Dedifferentiated amniotic fluid mesenchymal stem cell (primary cell): Measurements from ENCODE around the gene TOM1L2.
"Not testable (repeated sequence)": the region's sequence is repeated elsewhere in the genome, so short reads cannot be mapped to it uniquely, and the experiment has no call there.

Experiments
- DNase-seq: peaks from one replicate; pipeline ENCODE4 v3.0.0-alpha.2; 2016; ENCODE audit errors: extremely low spot score

The TOM1L2 gene

GRCh38 chr17:17972126-17972951 lies at the start of gene TOM1L2, which contains the start of gene DRC3:
TOM1L2 (minus strand) TSS chr17:17972400; CDS start chr17:17972313, 87 bp downstream.
DRC3 (plus strand) TSS chr17:17972862; CDS start chr17:17977599, 4,737 bp downstream.
- DNase-seq = peak; percentile 100

DNA sequence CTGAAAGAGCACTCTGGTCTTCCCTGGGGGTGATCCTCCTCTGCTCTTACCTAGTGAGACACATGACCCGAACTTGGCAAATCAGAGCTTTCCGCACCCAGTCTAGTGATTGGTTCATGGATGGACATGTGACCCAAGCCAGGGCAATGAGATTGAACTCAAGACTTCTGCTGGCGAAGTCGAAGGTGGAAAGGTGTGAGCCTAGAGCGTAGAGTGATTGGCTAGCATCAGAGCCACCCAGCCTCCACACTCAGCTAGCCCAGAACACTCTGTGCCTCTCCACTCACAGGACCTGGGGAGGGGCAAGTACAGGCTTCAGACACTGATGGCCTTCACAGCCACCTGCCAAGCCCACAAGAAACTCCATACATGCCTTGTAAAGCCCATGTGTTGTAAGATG lies 49.2 kb upstream of the TOM1L2 start:
- no peak for DNase-seq

DNA sequence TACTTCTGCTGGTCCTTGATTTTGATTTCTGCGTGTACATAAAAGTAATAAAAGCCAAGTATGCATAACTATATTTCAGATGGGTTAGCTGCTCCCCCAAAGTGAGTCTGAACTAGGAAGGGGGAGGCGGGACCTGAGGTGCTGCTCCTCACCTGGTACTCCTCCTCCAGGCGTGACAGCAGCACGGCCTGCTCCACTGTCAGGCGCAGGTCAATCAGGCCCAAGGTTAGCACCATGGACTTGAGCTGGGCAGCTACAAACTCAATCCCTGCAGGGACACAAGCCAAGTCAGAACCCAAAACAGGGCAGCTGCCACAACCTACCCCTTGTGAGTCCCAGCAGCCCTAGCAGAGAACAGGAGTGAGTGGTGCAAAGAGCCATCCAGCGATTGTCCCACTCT lies 48.8 kb upstream of the TOM1L2 start:
- no peak for DNase-seq

DNA sequence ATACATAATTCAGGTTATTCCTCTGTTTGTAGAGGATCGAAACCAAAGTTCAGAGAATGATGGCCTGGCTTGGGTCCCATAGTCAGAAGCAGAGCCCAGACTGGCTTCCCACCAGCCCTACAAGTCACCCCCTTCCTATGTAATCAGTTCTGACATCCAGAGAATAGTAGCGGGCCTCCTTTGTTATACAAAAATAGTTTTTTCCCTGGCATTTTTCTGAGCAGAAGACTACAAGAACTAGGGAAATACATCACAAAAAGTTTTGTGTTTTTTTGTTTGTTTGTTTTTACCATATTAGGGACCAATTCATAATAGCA lies 47.6 kb upstream of the TOM1L2 start:
- no peak for DNase-seq

GRCh38 chr17:18018411-18018921 lies 46.3 kb upstream of the TOM1L2 start:
- DNase-seq = no peak

- no peak for DNase-seq
Measured at GRCh38 chr17:18017958-18018357, 45.8 kb upstream of the TOM1L2 start.

- DNase-seq = no peak
Measured at GRCh38 chr17:18016426-18016825, 44.2 kb upstream of the TOM1L2 start.

GRCh38 chr17:18015593-18015992 lies 43.4 kb upstream of the TOM1L2 start:
- DNase-seq = no peak

- no peak for DNase-seq
Measured at GRCh38 chr17:18014006-18014405, 41.8 kb upstream of the TOM1L2 start.

- no peak for DNase-seq
Measured at GRCh38 chr17:18011286-18011685, 39.1 kb upstream of the TOM1L2 start.

- DNase-seq = no peak
Measured at GRCh38 chr17:18009609-18010420, 37.6 kb upstream of the TOM1L2 start.

- DNase-seq = peak; percentile 22
Measured at GRCh38 chr17:18008496-18009268, 36.5 kb upstream of the TOM1L2 start.

- no peak for DNase-seq
Measured at GRCh38 chr17:18006495-18007239, 34.5 kb upstream of the TOM1L2 start.

- no peak for DNase-seq
Measured at GRCh38 chr17:18005496-18005895, 33.3 kb upstream of the TOM1L2 start.

- DNase-seq = no peak
Measured at GRCh38 chr17:18004884-18005305, 32.7 kb upstream of the TOM1L2 start.

DNA sequence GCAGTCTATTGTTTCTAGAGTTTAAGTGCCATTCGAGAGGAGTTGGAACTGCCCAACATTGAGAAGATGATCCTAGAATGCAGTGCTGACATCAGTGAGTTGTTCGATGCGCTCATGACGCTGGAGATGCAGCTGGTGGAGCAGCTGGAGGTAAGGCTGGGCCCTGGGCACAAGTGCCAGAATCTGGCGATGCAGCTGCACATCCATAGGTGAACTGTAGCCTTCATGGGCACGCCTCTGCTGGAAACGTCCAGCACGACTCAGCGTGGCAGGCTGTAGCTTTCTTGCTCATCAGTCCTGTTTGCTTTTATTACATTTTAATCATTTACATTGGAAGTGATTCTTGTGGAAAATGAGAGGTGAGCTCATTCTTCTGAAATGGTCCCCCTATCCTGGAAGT lies 32.1 kb upstream of the TOM1L2 start:
- no peak for DNase-seq

DNA sequence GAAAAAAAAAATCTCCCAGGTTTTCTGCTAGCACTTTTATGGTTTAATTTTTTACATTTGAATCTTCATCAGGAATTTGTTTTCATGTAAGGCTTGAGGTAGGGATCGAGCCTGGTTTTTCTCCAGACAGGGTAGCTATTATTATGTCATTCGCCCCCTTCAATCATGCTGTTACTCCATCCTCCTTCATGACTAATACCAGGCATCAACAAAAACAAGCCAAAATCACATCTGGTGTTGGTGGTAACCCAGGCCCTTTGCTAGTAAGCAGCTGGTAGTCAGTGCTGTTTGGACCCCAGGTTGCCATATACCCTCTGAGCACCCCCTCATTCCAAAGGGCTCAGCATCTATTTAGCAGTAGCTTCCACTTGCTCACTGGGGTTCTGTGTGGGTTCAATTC lies 30.0 kb upstream of the TOM1L2 start:
- no peak for DNase-seq

- DNase-seq = no peak
Measured at GRCh38 chr17:18000030-18000408, 27.8 kb upstream of the TOM1L2 start.

- no peak for DNase-seq
Measured at GRCh38 chr17:17999364-18000029, 27.3 kb upstream of the TOM1L2 start.

DNA sequence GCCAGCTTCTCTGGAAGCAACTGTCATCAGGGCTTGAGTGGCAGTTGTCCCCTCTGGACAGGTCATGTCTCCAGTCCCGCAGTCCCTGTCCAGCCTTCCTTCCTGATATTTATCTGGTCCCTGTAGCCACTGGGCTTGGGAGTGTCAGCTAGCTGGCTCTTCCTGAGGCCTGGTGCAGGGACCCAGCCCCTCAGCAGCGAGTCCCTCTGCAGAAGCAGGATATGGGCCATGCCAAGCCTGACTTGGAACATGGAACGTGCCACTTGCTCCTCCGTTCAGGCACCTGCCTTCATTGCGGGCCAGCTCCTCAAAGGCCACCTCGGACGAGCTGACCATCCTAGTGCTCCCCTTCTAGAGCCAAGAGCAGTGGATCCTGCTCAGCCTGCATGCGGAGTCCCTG lies 26.7 kb upstream of the TOM1L2 start:
- DNase-seq = no peak

DNA sequence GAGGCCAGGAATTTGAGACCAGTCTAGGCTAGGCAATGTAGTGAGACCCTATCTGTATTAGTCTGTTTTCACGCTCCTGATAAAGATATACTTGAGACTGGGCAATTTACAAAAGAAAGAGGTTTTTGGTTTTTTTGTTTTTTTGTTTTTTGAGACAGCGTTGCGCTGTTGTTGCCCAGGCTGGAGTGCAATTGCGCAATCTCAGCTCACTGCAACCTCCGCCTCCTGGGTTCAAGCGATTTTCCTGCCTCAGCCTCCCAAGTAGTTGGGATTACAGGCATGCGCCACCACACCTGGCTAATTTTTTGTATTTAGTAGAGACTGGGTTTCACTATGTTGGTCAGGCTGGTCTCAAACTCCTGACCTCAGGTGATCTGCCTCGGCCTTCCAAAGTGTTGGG lies 23.7 kb upstream of the TOM1L2 start:
- not testable (repeated sequence) for DNase-seq
